ENCODE data around the gene MAP3K1.

DNA sequence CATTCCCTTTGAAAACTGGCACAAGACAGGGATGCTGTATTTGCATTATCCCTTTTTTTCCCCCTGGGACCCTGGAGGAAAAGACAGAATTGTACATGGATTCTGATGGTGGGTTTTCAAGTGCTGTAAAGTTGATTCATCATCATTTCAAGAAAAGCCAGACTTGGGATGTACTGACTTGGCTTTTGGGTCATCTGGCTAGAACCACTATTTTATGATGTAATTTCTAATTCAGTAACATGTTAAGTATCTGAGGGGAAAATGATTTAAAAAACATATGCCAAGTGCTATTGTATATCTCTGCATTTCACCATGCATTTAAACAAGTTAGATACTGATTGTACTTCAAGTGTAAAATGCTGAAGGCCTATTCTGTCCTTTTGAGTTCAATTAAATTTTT, 15.2 kb upstream of the MAP3K1 start:
- TF ChIP-seq EP300 (IDR thresholded peaks at IDR 0.05) (no peak), POLR2A (IDR thresholded peaks at IDR 0.05) (no peak)
- TF ChIP-seq, protein P1, sequence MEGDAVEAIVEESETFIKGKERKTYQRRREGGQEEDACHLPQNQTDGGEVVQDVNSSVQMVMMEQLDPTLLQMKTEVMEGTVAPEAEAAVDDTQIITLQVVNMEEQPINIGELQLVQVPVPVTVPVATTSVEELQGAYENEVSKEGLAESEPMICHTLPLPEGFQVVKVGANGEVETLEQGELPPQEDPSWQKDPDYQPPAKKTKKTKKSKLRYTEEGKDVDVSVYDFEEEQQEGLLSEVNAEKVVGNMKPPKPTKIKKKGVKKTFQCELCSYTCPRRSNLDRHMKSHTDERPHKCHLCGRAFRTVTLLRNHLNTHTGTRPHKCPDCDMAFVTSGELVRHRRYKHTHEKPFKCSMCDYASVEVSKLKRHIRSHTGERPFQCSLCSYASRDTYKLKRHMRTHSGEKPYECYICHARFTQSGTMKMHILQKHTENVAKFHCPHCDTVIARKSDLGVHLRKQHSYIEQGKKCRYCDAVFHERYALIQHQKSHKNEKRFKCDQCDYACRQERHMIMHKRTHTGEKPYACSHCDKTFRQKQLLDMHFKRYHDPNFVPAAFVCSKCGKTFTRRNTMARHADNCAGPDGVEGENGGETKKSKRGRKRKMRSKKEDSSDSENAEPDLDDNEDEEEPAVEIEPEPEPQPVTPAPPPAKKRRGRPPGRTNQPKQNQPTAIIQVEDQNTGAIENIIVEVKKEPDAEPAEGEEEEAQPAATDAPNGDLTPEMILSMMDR (IDR thresholded peaks at IDR 0.05), result no peak

Data from upper lobe of left lung (tissue), 4 donors.